ENCODE data around the gene MED9.

GRCh38 chr17:17493986-17494466 lies 17.2 kb downstream of the MED9 start:
- no peak for TF ChIP-seq CTCF (IDR thresholded peaks at IDR 0.05)
- peak in 1 of 3 donors; percentile 21 for TF ChIP-seq POLR2A (IDR thresholded peaks at IDR 0.05)

Measured in body of pancreas (tissue), 4 donors.